Gastrocnemius medialis (tissue), 4 donors: ENCODE data around the gene HERC3. TPM values are rescaled to one million over a fixed set of nuclear protein-coding genes. Genes with fewer than 3 reads are reported as not detected.

ENCODE experiments used
- ATAC-seq, 2 donors: fragments of 150-250 bp; one replicate each; pipeline ENCODE4 v1.9.1; 2016
- DNase-seq, 2 donors: peaks; one replicate each; pipeline ENCODE4 v3.0.0-alpha.2; 2019
- H3K27ac ChIP-seq, 4 donors: fragments of 200-600 bp; sonication (generic); 1 replicate in 1 of 4; 2 replicates in 3 of 4; pipeline ENCODE4 v1.5.1; 2016 to 2018; ENCODE audit warnings: mild to moderate bottlenecking in 2 of 4, moderate library complexity in 1 of 4
- H3K27me3 ChIP-seq, 3 donors: fragments of 200-600 bp; sonication (generic) in 2 of 3; 1 replicate in 1 of 3; 2 replicates in 2 of 3; pipeline versions ENCODE4 v1.5.1 to v1.6.0; 2016 to 2019; ENCODE audit warnings: mild to moderate bottlenecking in 1 of 3, moderate library complexity in 1 of 3
- H3K36me3 ChIP-seq, 2 donors: fragments of 200-600 bp; sonication (generic) in 1 of 2; one replicate each; pipeline ENCODE4 v1.5.1; 2017 to 2018
- H3K4me1 ChIP-seq, 2 donors: fragments of 200-600 bp; sonication (generic) in 1 of 2; one replicate each; pipeline ENCODE4 v1.5.1; 2016 to 2017; ENCODE audit warnings: mild to moderate bottlenecking in 2 of 2
- H3K4me3 ChIP-seq, 4 donors: fragments of 200-600 bp; sonication (generic) in 3 of 4; 1 replicate in 1 of 4; 2 replicates in 3 of 4; pipeline ENCODE4 v1.5.1; 2016 to 2019; ENCODE audit warnings: mild to moderate bottlenecking in 2 of 4
- H3K9me3 ChIP-seq, 3 donors: fragments of 200-600 bp; sonication (generic) in 2 of 3; 1 replicate in 1 of 3; 2 replicates in 2 of 3; pipeline ENCODE4 v1.5.1; 2016 to 2019
- POLR2A ChIP-seq, 2 donors: fragments of 450-650 bp; IDR thresholded peaks; one replicate each; pipeline ENCODE4 v1.6.1; 2017; ENCODE audit warnings: antibody characterized with exemption in 2 of 2, mild to moderate bottlenecking in 2 of 2, moderate library complexity in 2 of 2
- in situ Hi-C, 4 donors: fragments of 200-750 bp; cut with MboI; loops; one replicate each; pipeline versions ENCODE4 v1.15.0 to v1.8.0; 2017; ENCODE audit warnings: low sequenced_read_pairs in 4 of 4
- intact Hi-C: fragments of 100-400 bp; cut with DNase I; formaldehyde crosslinking; loops from one replicate; pipeline ENCODE4 v1.15.1; 2023; ENCODE audit warnings: low total_unique reads
- total RNA-seq, 4 donors: library from RNA; depleted of rRNA; stranded (reverse); fragments of >200 nt; gene quantifications; one replicate each; pipeline versions ENCODE4 v1.1.0 to v1.2.3, GENCODE V29; 2016
- TF ChIP-seq, protein P1 (sequence below), 5 experiments: fragments of 450-650 bp in 3 of 5; fragments of 200-600 bp in 2 of 5; sonication (generic) in 2 of 5; IDR thresholded peaks in 4 of 5; conservative IDR thresholded peaks in 1 of 5; 1 replicate in 4 of 5; 2 replicates in 1 of 5; pipeline ENCODE4 v1.5.1; 2016 to 2019; ENCODE audit warnings: antibody characterized with exemption in 5 of 5, mild to moderate bottlenecking in 3 of 5, moderate library complexity in 3 of 5

HERC3 gene
- total RNA-seq, 4 donors from 2014 or later: 16.2 to 32.3 (median 21.9) TPM

DNA sequence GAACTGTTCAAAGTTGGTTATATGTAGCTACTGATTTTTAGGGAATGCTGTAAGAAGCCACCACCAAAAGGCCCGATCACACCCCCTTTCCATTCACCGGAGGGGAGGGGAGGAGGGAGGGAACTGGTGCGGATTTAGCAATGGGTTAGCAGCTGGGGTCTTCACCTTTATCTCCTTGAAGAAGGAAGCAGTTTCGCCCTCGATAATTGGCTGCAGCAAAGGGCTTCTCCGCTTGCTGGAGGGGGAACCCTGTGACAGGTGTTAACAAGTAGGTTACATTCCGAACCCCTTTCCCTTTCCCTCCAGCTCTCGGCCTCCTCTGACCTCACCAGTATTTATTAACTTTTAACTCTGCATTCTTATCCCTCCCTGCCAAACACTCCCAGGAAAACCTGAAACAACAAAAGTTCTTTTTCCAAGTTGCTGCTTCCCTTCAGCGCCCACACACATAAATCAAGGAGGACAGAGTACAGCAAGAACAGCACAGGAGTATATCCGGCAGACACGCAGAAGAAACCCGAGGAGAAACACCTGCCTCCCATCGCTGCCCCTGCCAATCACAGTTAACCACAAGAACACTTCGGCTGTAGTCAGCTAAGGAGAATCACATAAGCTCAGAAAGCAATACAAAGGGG, 145.1 kb downstream of the HERC3 start:
- TF ChIP-seq, protein P1, sequence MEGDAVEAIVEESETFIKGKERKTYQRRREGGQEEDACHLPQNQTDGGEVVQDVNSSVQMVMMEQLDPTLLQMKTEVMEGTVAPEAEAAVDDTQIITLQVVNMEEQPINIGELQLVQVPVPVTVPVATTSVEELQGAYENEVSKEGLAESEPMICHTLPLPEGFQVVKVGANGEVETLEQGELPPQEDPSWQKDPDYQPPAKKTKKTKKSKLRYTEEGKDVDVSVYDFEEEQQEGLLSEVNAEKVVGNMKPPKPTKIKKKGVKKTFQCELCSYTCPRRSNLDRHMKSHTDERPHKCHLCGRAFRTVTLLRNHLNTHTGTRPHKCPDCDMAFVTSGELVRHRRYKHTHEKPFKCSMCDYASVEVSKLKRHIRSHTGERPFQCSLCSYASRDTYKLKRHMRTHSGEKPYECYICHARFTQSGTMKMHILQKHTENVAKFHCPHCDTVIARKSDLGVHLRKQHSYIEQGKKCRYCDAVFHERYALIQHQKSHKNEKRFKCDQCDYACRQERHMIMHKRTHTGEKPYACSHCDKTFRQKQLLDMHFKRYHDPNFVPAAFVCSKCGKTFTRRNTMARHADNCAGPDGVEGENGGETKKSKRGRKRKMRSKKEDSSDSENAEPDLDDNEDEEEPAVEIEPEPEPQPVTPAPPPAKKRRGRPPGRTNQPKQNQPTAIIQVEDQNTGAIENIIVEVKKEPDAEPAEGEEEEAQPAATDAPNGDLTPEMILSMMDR (IDR thresholded peaks at IDR 0.05 in 4 of 5, conservative IDR thresholded peaks at IDR 0.05 in 1 of 5): no peak
- TF ChIP-seq POLR2A (IDR thresholded peaks at IDR 0.05): no peak
- H3K9me3 ChIP-seq: no peaks in the 10 kb centered on the region
- in situ Hi-C loops (no loop called here), intact Hi-C loops (loop anchor here (1.0 to 5.0 kb wide), 2 partner anchors 28 to 125 kb away; no protein-coding TSS in a partner anchor)
- DNase-seq (peak; percentile 72 to 91), ATAC-seq (peak; percentile 94 to 97)
- H3K4me1 ChIP-seq: peaks cover 39 to 40% of the 10 kb centered on the region in 2 donors
- H3K27ac ChIP-seq: peak overlapping the region; percentile 79 to 90 (median 86)
- H3K4me3 ChIP-seq: peak overlapping the region; percentile 37 to 52 (median 46)
- H3K36me3 ChIP-seq: peaks cover 0 to 14% of the 10 kb centered on the region in 2 donors
- no peaks in the 10 kb centered on the region for H3K27me3 ChIP-seq

DNA sequence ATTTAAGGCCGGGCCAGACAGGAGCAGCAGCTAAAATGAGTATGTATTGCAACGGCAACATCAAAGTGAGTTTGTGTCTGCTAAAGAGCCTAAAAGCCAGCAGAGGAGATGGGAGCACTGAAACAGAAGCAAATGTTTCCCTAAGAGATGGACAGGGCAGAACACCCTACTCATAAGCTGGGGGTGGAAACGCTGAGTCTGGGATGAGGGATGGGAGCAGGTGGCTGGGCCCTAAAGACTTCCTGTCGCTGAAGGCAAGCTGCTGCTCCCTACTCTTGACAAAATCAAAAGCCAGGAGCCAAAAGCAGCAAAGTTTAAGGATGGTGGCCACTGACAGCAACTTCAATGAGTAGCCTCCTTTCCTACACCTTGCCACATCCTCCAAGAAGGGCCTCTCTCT, 145.9 kb downstream of the HERC3 start:
- Histone ChIP-seq H3K4me1 (peaks cover 39 to 40% of the 10 kb centered on the region in 2 donors), H3K36me3 (peaks cover 0 to 14% of the 10 kb centered on the region in 2 donors), H3K9me3 (no peaks in the 10 kb centered on the region), H3K27me3 (no peaks in the 10 kb centered on the region), H3K27ac (peak overlapping the region; percentile 79 to 90 (median 86)), H3K4me3 (peak overlapping the region in 1 of 4 donors; percentile 52)
- ATAC-seq (peak; percentile 55 to 65), DNase-seq (peak in 1 of 2 donors; percentile 68)
- intact Hi-C loops (loop anchor here (5.0 kb wide), 1 partner anchor 126 kb away; no protein-coding TSS in a partner anchor), in situ Hi-C loops (no loop called here)
- no peak for TF ChIP-seq POLR2A (IDR thresholded peaks at IDR 0.05)
- TF ChIP-seq, protein P1 (IDR thresholded peaks at IDR 0.05 in 4 of 5, conservative IDR thresholded peaks at IDR 0.05 in 1 of 5): no peak

DNA sequence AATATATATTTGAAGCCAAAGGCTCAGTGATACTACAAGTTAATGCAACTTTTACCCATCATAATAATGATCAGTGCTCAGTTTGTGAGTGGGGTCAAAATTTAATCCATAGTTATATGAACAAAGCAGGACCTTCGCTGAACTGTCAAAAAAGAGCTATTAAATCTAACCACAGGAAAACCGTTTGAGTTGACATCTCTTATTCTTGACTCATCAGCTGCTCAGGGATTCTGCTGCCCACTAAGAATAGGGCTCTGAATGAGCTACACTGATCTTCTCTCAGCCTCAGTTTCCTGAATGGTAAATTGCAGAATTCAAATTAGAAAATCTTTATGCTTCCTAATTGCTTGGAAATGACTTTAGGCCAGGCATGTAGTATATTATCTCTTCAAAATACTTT, 150.3 kb downstream of the HERC3 start:
- no peak for DNase-seq
- intact Hi-C loops: no loop called here
- no peak overlapping the region for H3K4me3 ChIP-seq
- H3K27me3 ChIP-seq: no peaks in the 10 kb centered on the region
- no peak for ATAC-seq
- peaks cover 31 to 51% of the 10 kb centered on the region in 2 donors for H3K4me1 ChIP-seq
- TF ChIP-seq, protein P1 (IDR thresholded peaks at IDR 0.05 in 4 of 5, conservative IDR thresholded peaks at IDR 0.05 in 1 of 5): no peak
- TF ChIP-seq POLR2A (IDR thresholded peaks at IDR 0.05): no peak
- no peak overlapping the region for H3K27ac ChIP-seq
- peaks cover 0 to 19% of the 10 kb centered on the region in 2 donors for H3K36me3 ChIP-seq
- no peaks in the 10 kb centered on the region for H3K9me3 ChIP-seq
- in situ Hi-C loops: no loop called here

DNA sequence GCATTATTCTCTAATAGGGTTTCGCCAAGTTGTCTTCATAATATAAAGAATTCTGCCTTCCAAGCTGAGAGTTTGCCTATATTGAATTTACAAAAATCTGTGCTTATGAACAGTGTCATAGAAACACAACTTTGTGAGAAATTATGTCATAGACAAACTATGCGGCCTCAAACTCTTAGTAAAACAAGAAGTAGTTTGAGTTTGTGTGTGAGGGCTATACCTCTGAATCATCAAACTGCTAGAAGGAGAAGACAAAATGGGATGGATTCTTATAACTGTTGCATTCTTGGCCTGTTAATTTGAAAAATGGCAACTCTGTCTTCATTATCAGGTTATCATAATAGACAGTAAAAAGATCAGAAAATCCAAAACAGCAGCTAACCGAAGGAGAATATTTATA, 151.4 kb downstream of the HERC3 start:
- DNase-seq (no peak), ATAC-seq (no peak)
- intact Hi-C loops: no loop called here
- Histone ChIP-seq H3K27me3 (no peaks in the 10 kb centered on the region), H3K27ac (no peak overlapping the region), H3K4me1 (peaks cover 20 to 41% of the 10 kb centered on the region in 2 donors), H3K4me3 (no peak overlapping the region), H3K9me3 (no peaks in the 10 kb centered on the region), H3K36me3 (peaks cover 0 to 24% of the 10 kb centered on the region in 2 donors)
- in situ Hi-C loops: no loop called here
- TF ChIP-seq, protein P1 (IDR thresholded peaks at IDR 0.05 in 4 of 5, conservative IDR thresholded peaks at IDR 0.05 in 1 of 5): no peak
- no peak for TF ChIP-seq POLR2A (IDR thresholded peaks at IDR 0.05)
